ENCODE data around the gene METTL13. TPM values are rescaled to one million over a fixed set of nuclear protein-coding genes. Genes with fewer than 3 reads are reported as not detected.

Gene METTL13
- total and polyA plus RNA-seq, 2 donors (not counting 1 experiment from before 2014, with no cell fraction given), result 16.8 to 33.0 TPM

DNA sequence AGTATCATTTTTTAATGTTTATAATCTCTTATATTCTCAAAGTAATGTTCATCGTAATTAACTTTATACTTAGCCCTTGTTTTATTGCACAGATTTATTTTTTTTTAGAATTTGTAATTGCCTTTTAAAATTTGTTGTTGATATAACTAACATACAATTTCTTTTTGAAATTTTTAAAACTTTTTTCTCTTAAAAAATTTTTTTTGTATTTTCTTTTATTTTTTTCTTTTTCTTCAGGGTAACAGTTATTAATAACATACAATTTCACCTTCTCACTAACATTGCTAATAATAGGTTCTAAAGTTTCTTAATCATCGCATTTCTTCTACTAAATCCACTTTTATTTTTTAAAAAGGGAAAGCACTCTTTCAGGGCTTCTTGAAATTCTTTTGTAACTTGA lies 28.3 kb upstream of the METTL13 start:
- ChIA-PET POLR2A (no interaction called here), CTCF (no interaction called here)
- no peak overlapping the region for H3K27ac ChIP-seq (ENCODE audit: low read length in 2 of 2)
- no peaks in the 10 kb centered on the region for H3K79me2 ChIP-seq (ENCODE audit: control insufficient read depth, insufficient read depth, low read length)
- H3K9me3 ChIP-seq (ENCODE audit: control extremely low read depth in 1 of 3, control insufficient read depth in 2 of 3, insufficient read depth in 1 of 3, low read length in 2 of 3), result no peaks in the 10 kb centered on the region
- ATAC-seq (ENCODE audit: low read depth), result no peak
- Mint-ChIP-seq H3K27me3 (peaks cover 31% of the 10 kb centered on the region), H3K9me3 (ENCODE audit: insufficient read depth) (no peaks in the 10 kb centered on the region), H3K4me3 (no peak overlapping the region), H3K27ac (no peak overlapping the region), H3K4me1 (no peaks in the 10 kb centered on the region)
- H3K9ac ChIP-seq (ENCODE audit: low read length), result no peak overlapping the region
- TF ChIP-seq CTCF (IDR thresholded peaks at IDR 0.05) (no peak), EZH2 (IDR thresholded peaks at IDR 0.05; ENCODE audit: borderline replicate concordance, insufficient read depth, low read depth, low read length, poor library complexity, severe bottlenecking) (no peak)
- no peaks in the 10 kb centered on the region for H3K36me3 ChIP-seq (replicated peaks in 1 of 2; ENCODE audit: control extremely low read depth in 1 of 2, control insufficient read depth in 1 of 2, extremely low read depth in 1 of 2, insufficient read depth in 2 of 2, low read length in 1 of 2)
- H3K4me2 ChIP-seq (replicated peaks; ENCODE audit: low read depth, low read length, poor library complexity, severe bottlenecking), result no peak overlapping the region
- H2AFZ ChIP-seq (ENCODE audit: insufficient read depth, low read depth, low read length, poor library complexity, severe bottlenecking), result no peak overlapping the region
- no peaks in the 10 kb centered on the region for H4K20me1 ChIP-seq (ENCODE audit: control insufficient read depth, insufficient read depth, low read length, poor library complexity, severe bottlenecking)
- DNase-seq, result no peak
- no peaks in the 10 kb centered on the region for H3K4me1 ChIP-seq (ENCODE audit: control insufficient read depth in 2 of 2, insufficient read depth in 2 of 2, low read length in 2 of 2)
- H3K27me3 ChIP-seq (replicated peaks in 1 of 4; ENCODE audit: control extremely low read depth in 1 of 4, control insufficient read depth in 3 of 4, insufficient read depth in 4 of 4, low read length in 3 of 4), result peaks cover 0 to 5% (median 0%) of the 10 kb centered on the region in 4 experiments
- intact Hi-C loops (cut with micrococcal nuclease), result no loop called here
- H3K4me3 ChIP-seq (ENCODE audit: control extremely low read depth in 1 of 5, extremely low read depth in 1 of 5, insufficient read depth in 1 of 5, low read depth in 2 of 5, low read length in 4 of 5), result no peak overlapping the region
- WGBS (ENCODE audit: insufficient coverage), result no CpG with 5 or more reads among the region's 2 CpGs

- Histone ChIP-seq H3K27me3 (replicated peaks in 1 of 4; ENCODE audit: control extremely low read depth in 1 of 4, control insufficient read depth in 3 of 4, insufficient read depth in 4 of 4, low read length in 3 of 4) (peaks cover 0 to 5% (median 0%) of the 10 kb centered on the region in 4 experiments), H3K79me2 (ENCODE audit: control insufficient read depth, insufficient read depth, low read length) (no peaks in the 10 kb centered on the region), H4K20me1 (ENCODE audit: control insufficient read depth, insufficient read depth, low read length, poor library complexity, severe bottlenecking) (no peaks in the 10 kb centered on the region), H3K9ac (ENCODE audit: low read length) (no peak overlapping the region), H3K4me1 (ENCODE audit: control insufficient read depth in 2 of 2, insufficient read depth in 2 of 2, low read length in 2 of 2) (no peaks in the 10 kb centered on the region), H3K27ac (ENCODE audit: low read length in 2 of 2) (no peak overlapping the region), H3K4me2 (replicated peaks; ENCODE audit: low read depth, low read length, poor library complexity, severe bottlenecking) (no peak overlapping the region), H3K36me3 (replicated peaks in 1 of 2; ENCODE audit: control extremely low read depth in 1 of 2, control insufficient read depth in 1 of 2, extremely low read depth in 1 of 2, insufficient read depth in 2 of 2, low read length in 1 of 2) (no peaks in the 10 kb centered on the region), H3K4me3 (ENCODE audit: control extremely low read depth in 1 of 5, extremely low read depth in 1 of 5, insufficient read depth in 1 of 5, low read depth in 2 of 5, low read length in 4 of 5) (no peak overlapping the region), H2AFZ (ENCODE audit: insufficient read depth, low read depth, low read length, poor library complexity, severe bottlenecking) (no peak overlapping the region), H3K9me3 (ENCODE audit: control extremely low read depth in 1 of 3, control insufficient read depth in 2 of 3, insufficient read depth in 1 of 3, low read length in 2 of 3) (no peaks in the 10 kb centered on the region)
- H3K27ac Mint-ChIP-seq, result no peak overlapping the region
- ChIA-PET CTCF (no interaction called here), POLR2A (no interaction called here)
- WGBS (ENCODE audit: insufficient coverage), result 82% methylated on average over 4 of the region's 4 CpGs
- ATAC-seq (ENCODE audit: low read depth), result no peak
- no peak for DNase-seq
- intact Hi-C loops (cut with micrococcal nuclease), result no loop called here
- no peak for TF ChIP-seq EZH2 (IDR thresholded peaks at IDR 0.05; ENCODE audit: borderline replicate concordance, insufficient read depth, low read depth, low read length, poor library complexity, severe bottlenecking)
- no peak for TF ChIP-seq CTCF (IDR thresholded peaks at IDR 0.05)
- H3K9me3 Mint-ChIP-seq (ENCODE audit: insufficient read depth), result no peaks in the 10 kb centered on the region
- H3K4me1 Mint-ChIP-seq, result no peaks in the 10 kb centered on the region
- H3K4me3 Mint-ChIP-seq, result no peak overlapping the region
- H3K27me3 Mint-ChIP-seq, result peaks cover 33% of the 10 kb centered on the region
Observed at GRCh38 chr1:171753685-171754352, 27.6 kb upstream of the METTL13 start.

All from B cell (primary cell).